MM.1S (cell line): ENCODE measurements around the gene ACRBP.

Experiments used
- DNase-seq: peaks from one replicate; pipeline ENCODE4 v3.0.0-alpha.2; 2015
- H2AFZ ChIP-seq: fragments of 300-600 bp; sonication (generic); 2 replicates; pipeline ENCODE4 v1.6.0; 2016; ENCODE audit warnings: antibody characterized with exemption, low read length
- H3F3A ChIP-seq: fragments of 300-600 bp; sonication (generic); 2 replicates; pipeline ENCODE4 v1.6.1; 2016; ENCODE audit warnings: mild to moderate bottlenecking, antibody characterized with exemption, low read length, moderate library complexity, mixed read lengths; ENCODE audit not compliant: insufficient read depth
- H3K27ac ChIP-seq: fragments of 300-600 bp; sonication (generic); 2 replicates; pipeline ENCODE4 v1.5.1; 2016; ENCODE audit warnings: mild to moderate bottlenecking, low read length
- H3K27me3 ChIP-seq: fragments of 300-600 bp; sonication (generic); replicated peaks from 2 replicates; pipeline ENCODE4 v1.6.0; 2016; ENCODE audit warnings: low read length; ENCODE audit not compliant: insufficient read depth
- H3K36me3 ChIP-seq: fragments of 300-600 bp; sonication (generic); replicated peaks from 2 replicates; pipeline ENCODE4 v1.6.1; 2016; ENCODE audit warnings: mild to moderate bottlenecking, low read length, mixed read lengths; ENCODE audit not compliant: insufficient read depth
- H3K4me1 ChIP-seq: fragments of 300-600 bp; sonication (generic); 2 replicates; pipeline ENCODE4 v1.6.1; 2016; ENCODE audit warnings: low read length, mixed read lengths
- H3K4me2 ChIP-seq: fragments of 300-600 bp; sonication (generic); 2 replicates; pipeline ENCODE4 v1.6.0; 2016; ENCODE audit warnings: low read depth, low read length
- H3K4me3 ChIP-seq: fragments of 300-600 bp; sonication (generic); 2 replicates; pipeline ENCODE4 v1.5.1; 2016; ENCODE audit warnings: low read length, mixed read lengths
- H3K79me2 ChIP-seq: fragments of 300-600 bp; sonication (generic); 2 replicates; pipeline ENCODE4 v1.6.1; 2016; ENCODE audit warnings: mixed run types, low read length, mixed read lengths
- H3K9ac ChIP-seq: fragments of 300-600 bp; sonication (generic); 2 replicates; pipeline ENCODE4 v1.6.1; 2016; ENCODE audit warnings: low read length, mixed read lengths
- H3K9me2 ChIP-seq: fragments of 300-600 bp; sonication (generic); replicated peaks from 2 replicates; pipeline ENCODE4 v1.6.1; 2016; ENCODE audit warnings: mild to moderate bottlenecking, low read length, mixed read lengths; ENCODE audit not compliant: insufficient read depth
- H3K9me3 ChIP-seq: fragments of 300-600 bp; sonication (generic); replicated peaks from 2 replicates; pipeline ENCODE4 v1.6.1; 2016; ENCODE audit warnings: mild to moderate bottlenecking, low read length, mixed read lengths; ENCODE audit not compliant: insufficient read depth
- H4K20me1 ChIP-seq: fragments of 300-600 bp; sonication (generic); 2 replicates; pipeline ENCODE4 v1.6.1; 2016; ENCODE audit warnings: mild to moderate bottlenecking, low read length, moderate library complexity, mixed read lengths; ENCODE audit not compliant: insufficient read depth
- CTCF ChIP-seq: fragments of 300-600 bp; sonication (generic); IDR thresholded peaks from 2 replicates; pipeline ENCODE4 v1.5.1; 2016; ENCODE audit warnings: antibody characterized with exemption, low read length, mixed read lengths
- EZH2 ChIP-seq: fragments of 300-600 bp; sonication (generic); optimal IDR thresholded peaks from 2 replicates; pipeline ENCODE3; 2017; ENCODE audit warnings: low read depth, mild to moderate bottlenecking, antibody characterized with exemption, low read length, mixed read lengths
- EZH2phosphoT487 ChIP-seq: fragments of 300-600 bp; sonication (generic); IDR thresholded peaks from 2 replicates; pipeline ENCODE4 v1.6.1; 2018; ENCODE audit warnings: antibody characterized with exemption, low read length

The ACRBP gene

GRCh38 chr12:6647083-6647604 lies at the start of gene ACRBP:
ACRBP (minus strand) TSS chr12:6647432; CDS start chr12:6647366, 66 bp downstream.
- peak; percentile 32 for DNase-seq
- H4K20me1 ChIP-seq = no peaks in the 10 kb centered on the region
- H3K36me3 ChIP-seq = no peaks in the 10 kb centered on the region
- no peaks in the 10 kb centered on the region for H3K9me3 ChIP-seq
- no peaks in the 10 kb centered on the region for H3F3A ChIP-seq
- H3K9me2 ChIP-seq = no peaks in the 10 kb centered on the region
- TF ChIP-seq EZH2 = no peak
- H2AFZ ChIP-seq = no peak within 1 kb of the TSS
- H3K4me2 ChIP-seq = peak within 1 kb of the TSS; percentile 21; the same call in 1 of the 2 replicates
- no peak within 1 kb of the TSS for H3K4me3 ChIP-seq
- H3K27me3 ChIP-seq = peaks cover under 1% of the 10 kb centered on the region; the same call in 1 of the 2 replicates
- H3K4me1 ChIP-seq = no peaks in the 10 kb centered on the region
- no peaks in the 10 kb centered on the region for H3K79me2 ChIP-seq
- no peak within 1 kb of the TSS for H3K27ac ChIP-seq
- H3K9ac ChIP-seq = no peak within 1 kb of the TSS

- H3K27ac ChIP-seq = no peak overlapping the region
- no peaks in the 10 kb centered on the region for H4K20me1 ChIP-seq
- H3K9me3 ChIP-seq = no peaks in the 10 kb centered on the region
- H3K36me3 ChIP-seq = no peaks in the 10 kb centered on the region
- no peak overlapping the region for H2AFZ ChIP-seq
- TF ChIP-seq EZH2 = no peak
- no peak for TF ChIP-seq CTCF
- TF ChIP-seq EZH2phosphoT487 = no peak
- no peak overlapping the region for H3K4me2 ChIP-seq
- no peak overlapping the region for H3K4me3 ChIP-seq
- no peaks in the 10 kb centered on the region for H3K79me2 ChIP-seq
- no peak overlapping the region for H3K9ac ChIP-seq
- DNase-seq = no peak
- H3K4me1 ChIP-seq = no peaks in the 10 kb centered on the region
- H3F3A ChIP-seq = no peaks in the 10 kb centered on the region
- no peaks in the 10 kb centered on the region for H3K9me2 ChIP-seq
- peaks cover 63% of the 10 kb centered on the region for H3K27me3 ChIP-seq
Measured at GRCh38 chr12:6695313-6696045, 48.2 kb upstream of the ACRBP start.

GRCh38 chr12:6694701-6695100 lies 47.5 kb upstream of the ACRBP start:
- Histone ChIP-seq H3F3A (no peaks in the 10 kb centered on the region), H3K36me3 (no peaks in the 10 kb centered on the region), H2AFZ (no peak overlapping the region), H3K27me3 (peaks cover 56% of the 10 kb centered on the region), H4K20me1 (no peaks in the 10 kb centered on the region), H3K4me3 (no peak overlapping the region), H3K9ac (no peak overlapping the region), H3K4me1 (no peaks in the 10 kb centered on the region), H3K79me2 (peaks cover 7% of the 10 kb centered on the region), H3K4me2 (no peak overlapping the region), H3K9me3 (no peaks in the 10 kb centered on the region), H3K9me2 (no peaks in the 10 kb centered on the region), H3K27ac (no peak overlapping the region)
- no peak for DNase-seq
- no peak for TF ChIP-seq EZH2
- TF ChIP-seq EZH2phosphoT487 = no peak
- no peak for TF ChIP-seq CTCF

GRCh38 chr12:6693832-6694355 lies 46.7 kb upstream of the ACRBP start:
- no peak for DNase-seq
- Histone ChIP-seq H2AFZ (no peak overlapping the region), H3F3A (no peaks in the 10 kb centered on the region), H3K9me2 (no peaks in the 10 kb centered on the region), H3K27me3 (peaks cover 47% of the 10 kb centered on the region), H3K36me3 (no peaks in the 10 kb centered on the region), H3K9me3 (no peaks in the 10 kb centered on the region), H3K4me3 (no peak overlapping the region), H3K9ac (no peak overlapping the region), H3K79me2 (peaks cover 11% of the 10 kb centered on the region), H3K4me1 (no peaks in the 10 kb centered on the region), H4K20me1 (no peaks in the 10 kb centered on the region), H3K27ac (no peak overlapping the region), H3K4me2 (no peak overlapping the region)
- no peak for TF ChIP-seq EZH2phosphoT487
- no peak for TF ChIP-seq EZH2
